Naive thymus-derived CD4-positive, alpha-beta T cell (primary cell): Measurements from ENCODE around the gene GSTM4. TPM values are rescaled to one million over a fixed set of nuclear protein-coding genes. Genes with fewer than 3 reads are reported as not detected.

ENCODE experiments used
- ATAC-seq: fragments of 150-1000 bp; cut with Tn5 transposase; 2 replicates; pipeline ENCODE4 v1.10.0; 2021; ENCODE audit warnings: mild to moderate bottlenecking, moderate library complexity
- CTCF ChIA-PET: fragments of 350-600 bp; sonication (Branson Sonifier 250); formaldehyde crosslinking; loops from one replicate; lab custom pipeline; 2021; ENCODE audit warnings: antibody characterized with exemption; lab: Charles Lee
- POLR2A ChIA-PET: fragments of 350-600 bp; sonication (Branson Sonifier 250); formaldehyde crosslinking; loops from one replicate; lab custom pipeline; 2021; ENCODE audit warnings: antibody characterized with exemption, inconsistent platforms; lab: Charles Lee
- DNase-seq, 9 donors: peaks; one replicate each; pipeline versions ENCODE4 v3.0.0 to v3.0.0-alpha.2; 2020 to 2022; ENCODE audit warnings: mixed read lengths in 1 of 9
- H3K27ac ChIP-seq: one replicate; pipeline ENCODE4 v1.7.0; 2013; ENCODE audit warnings: mild to moderate bottlenecking, low read depth, low read length, moderate library complexity
- H3K27me3 ChIP-seq, 2 donors: one replicate each; pipeline ENCODE4 v1.7.0; 2013; ENCODE audit warnings: low read length in 2 of 2, mild to moderate bottlenecking in 2 of 2, moderate library complexity in 2 of 2; ENCODE audit not compliant: control insufficient read depth in 2 of 2, insufficient read depth in 2 of 2
- H3K36me3 ChIP-seq, 3 experiments: 1 replicate in 2 of 3; 2 replicates in 1 of 3; pipeline ENCODE4 v1.7.0; 2013; ENCODE audit warnings: low read length in 3 of 3, mild to moderate bottlenecking in 3 of 3, moderate library complexity in 1 of 3; ENCODE audit not compliant: insufficient read depth in 3 of 3, control insufficient read depth in 2 of 3
- H3K4me1 ChIP-seq, 2 donors: one replicate each; pipeline ENCODE4 v1.7.0; 2013; ENCODE audit warnings: low read length in 2 of 2, mild to moderate bottlenecking in 2 of 2, moderate library complexity in 1 of 2; ENCODE audit not compliant: control insufficient read depth in 2 of 2, insufficient read depth in 2 of 2
- H3K4me3 ChIP-seq: 2 replicates; pipeline ENCODE4 v1.7.0; 2013; ENCODE audit warnings: mild to moderate bottlenecking, low read length
- H3K9me3 ChIP-seq, 3 experiments: 1 replicate in 2 of 3; 2 replicates in 1 of 3; pipeline ENCODE4 v1.7.0; 2013; ENCODE audit warnings: low read length in 3 of 3; ENCODE audit not compliant: control insufficient read depth in 2 of 3
- H3K27ac Mint-ChIP-seq, 9 donors: one replicate each; pipeline ENCODE4 v1.8.0; 2020 to 2022; ENCODE audit warnings: mixed read lengths in 9 of 9, mild to moderate bottlenecking in 8 of 9, moderate library complexity in 5 of 9, inconsistent platforms in 2 of 9
- H3K27me3 Mint-ChIP-seq, 5 donors: one replicate each; pipeline ENCODE4 v1.8.0; 2021 to 2022; ENCODE audit warnings: mixed read lengths in 5 of 5, mild to moderate bottlenecking in 1 of 5
- H3K36me3 Mint-ChIP-seq, 5 donors: one replicate each; pipeline ENCODE4 v1.8.0; 2020 to 2022; ENCODE audit warnings: mixed read lengths in 5 of 5, mild to moderate bottlenecking in 3 of 5, inconsistent platforms in 1 of 5
- H3K4me1 Mint-ChIP-seq, 7 donors: one replicate each; pipeline ENCODE4 v1.8.0; 2020 to 2022; ENCODE audit warnings: mixed read lengths in 7 of 7, mild to moderate bottlenecking in 3 of 7, inconsistent platforms in 1 of 7
- H3K4me3 Mint-ChIP-seq, 10 donors: one replicate each; pipeline ENCODE4 v1.8.0; 2020 to 2022; ENCODE audit warnings: mild to moderate bottlenecking in 10 of 10, mixed read lengths in 10 of 10, moderate library complexity in 6 of 10, inconsistent platforms in 2 of 10
- H3K9me3 Mint-ChIP-seq, 11 donors: one replicate each; pipeline ENCODE4 v1.8.0; 2020 to 2022; ENCODE audit warnings: mixed read lengths in 11 of 11, mild to moderate bottlenecking in 4 of 11, inconsistent platforms in 1 of 11, moderate library complexity in 1 of 11
- intact Hi-C, 2 donors: fragments of 100-400 bp; cut with micrococcal nuclease; formaldehyde crosslinking; loops; one replicate each; pipeline ENCODE4 v1.15.1; 2023
- polyA plus RNA-seq, 2 donors: library from polyadenylated mRNA; unstranded; fragments of 300-500 nt; fragmentation: Illumina TruSeq; gene quantifications; one replicate each; pipeline ENCODE4 v1.2.3, GENCODE V29; 2021
- total RNA-seq, 6 experiments: library from RNA in 5 of 6; stranded (reverse) in 5 of 6; gene quantifications; 1 replicate in 5 of 6; 2 replicates in 1 of 6; pipeline ENCODE4 v1.2.3 and lab custom pipeline; 2021 to 2026

GSTM4 gene
- total and polyA plus RNA-seq, 7 experiments from 2014 or later, result 3.1 to 28.4 (median 15.4) TPM

DNA sequence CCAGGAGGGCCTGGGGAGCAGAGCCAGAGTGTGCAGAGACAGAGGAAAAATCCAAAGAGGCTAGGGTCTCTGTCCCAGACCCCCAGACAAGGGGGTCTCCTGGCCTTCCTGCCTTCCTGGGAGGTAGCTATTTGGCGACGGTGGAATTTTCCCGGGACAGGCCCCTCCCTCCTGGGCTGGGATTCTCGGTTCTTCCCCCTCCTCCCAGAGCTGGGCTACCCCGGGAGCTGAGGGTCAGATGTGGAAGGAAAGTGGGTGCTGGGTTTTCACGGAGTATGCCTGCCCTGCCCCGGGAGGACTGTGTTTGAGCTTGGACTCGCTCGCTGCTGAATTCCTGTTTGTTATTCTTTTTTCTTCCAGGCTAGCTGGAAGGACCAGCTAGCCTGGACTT is 35.5 kb upstream of the GSTM4 start:
- H3K27me3 Mint-ChIP-seq, result no peaks in the 10 kb centered on the region
- peak overlapping the region; percentile 90 to 98 (median 94) for H3K4me3 Mint-ChIP-seq
- peaks cover 0 to 4% (median 0%) of the 10 kb centered on the region in 5 donors for H3K36me3 Mint-ChIP-seq
- H3K4me1 ChIP-seq, result peaks cover 14 to 43% of the 10 kb centered on the region in 2 donors
- H3K27ac Mint-ChIP-seq, result peak overlapping the region; percentile 92 to 98 (median 96)
- DNase-seq (no peak), ATAC-seq (no peak)
- H3K9me3 ChIP-seq, result no peaks in the 10 kb centered on the region
- H3K4me1 Mint-ChIP-seq, result peaks cover 49 to 76% (median 70%) of the 10 kb centered on the region in 7 donors
- H3K9me3 Mint-ChIP-seq, result no peaks in the 10 kb centered on the region
- intact Hi-C loops, result loop anchor here (1.0 to 5.0 kb wide), 9 partner anchors 72 to 408 kb away; partner anchors contain the start of genes AHCYL1 (in 1 of the 2), ATXN7L2 (in 1 of the 2), CSF1 (in 1 of the 2) and CYB561D1 (in 1 of the 2)
- POLR2A ChIA-PET, result interaction anchor here (0.6 to 3.4 kb wide), 6 partner anchors 10 to 530 kb away, joined by 4 to 52 read pairs (median 4); partner anchors contain the start of genes ATXN7L2 and GNAI3
- peak overlapping the region; percentile 78 for H3K4me3 ChIP-seq
- no peaks in the 10 kb centered on the region for H3K27me3 ChIP-seq
- H3K36me3 ChIP-seq, result peaks cover 0 to 5% (median 0%) of the 10 kb centered on the region in 3 experiments
- CTCF ChIA-PET, result interaction anchor here (0.6 to 1.6 kb wide), 5 partner anchors 10 to 130 kb away, joined by 3 to 9 read pairs (median 3); partner anchors contain the start of gene CYB561D1
- peak overlapping the region; percentile 90 for H3K27ac ChIP-seq

DNA sequence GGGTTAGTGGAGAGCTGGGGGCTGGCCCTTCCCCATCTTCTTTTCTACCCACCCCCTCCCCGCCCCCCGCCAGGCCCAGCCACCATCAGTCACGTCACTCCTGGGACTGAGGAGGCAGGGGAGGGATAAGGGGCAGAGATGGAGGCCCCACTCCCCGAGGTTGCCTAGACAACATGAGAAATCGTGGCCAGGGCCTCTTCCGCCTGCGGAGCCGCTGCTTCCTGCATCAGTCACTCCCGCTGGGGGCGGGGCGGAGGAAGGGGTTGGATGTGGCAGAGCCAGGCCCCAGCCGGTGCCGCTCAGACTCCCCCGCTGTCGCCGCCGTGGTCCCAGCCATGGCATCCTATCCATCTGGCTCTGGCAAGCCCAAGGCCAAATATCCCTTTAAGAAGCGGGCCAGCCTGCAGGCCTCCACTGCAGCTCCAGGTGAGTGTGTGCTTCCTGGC is 35.0 kb upstream of the GSTM4 start:
- H3K4me3 Mint-ChIP-seq, result peak overlapping the region; percentile 90 to 98 (median 94)
- H3K36me3 ChIP-seq, result peaks cover 0 to 9% (median 0%) of the 10 kb centered on the region in 3 experiments
- peaks cover 14 to 43% of the 10 kb centered on the region in 2 donors for H3K4me1 ChIP-seq
- peak; percentile 90 for ATAC-seq
- peak; percentile 92 to 98 (median 95) for DNase-seq
- H3K4me1 Mint-ChIP-seq, result peaks cover 52 to 79% (median 68%) of the 10 kb centered on the region in 7 donors
- intact Hi-C loops, result loop anchor here (1.0 to 5.0 kb wide), 9 partner anchors 73 to 408 kb away; partner anchors contain the start of genes AHCYL1 (in 2 of the 2), GNAI3 (in 2 of the 2), ATXN7L2 (in 1 of the 2) and CSF1 (in 1 of the 2)
- peak overlapping the region; percentile 78 for H3K4me3 ChIP-seq
- no peaks in the 10 kb centered on the region for H3K27me3 ChIP-seq
- H3K36me3 Mint-ChIP-seq, result peaks cover 0 to 4% (median 0%) of the 10 kb centered on the region in 5 donors
- peak overlapping the region; percentile 90 for H3K27ac ChIP-seq
- no peaks in the 10 kb centered on the region for H3K27me3 Mint-ChIP-seq
- no peaks in the 10 kb centered on the region for H3K9me3 ChIP-seq
- ChIA-PET CTCF (interaction anchor here (0.9 to 1.6 kb wide), 4 partner anchors 10 to 130 kb away, joined by 3 to 9 read pairs (median 4); partner anchors contain the start of gene CYB561D1), POLR2A (interaction anchor here (1.1 to 3.4 kb wide), 5 partner anchors 10 to 137 kb away, joined by 4 to 52 read pairs (median 4); partner anchors contain the start of genes ATXN7L2 and GNAI3)
- peak overlapping the region; percentile 92 to 98 (median 96) for H3K27ac Mint-ChIP-seq
- H3K9me3 Mint-ChIP-seq, result no peaks in the 10 kb centered on the region

DNA sequence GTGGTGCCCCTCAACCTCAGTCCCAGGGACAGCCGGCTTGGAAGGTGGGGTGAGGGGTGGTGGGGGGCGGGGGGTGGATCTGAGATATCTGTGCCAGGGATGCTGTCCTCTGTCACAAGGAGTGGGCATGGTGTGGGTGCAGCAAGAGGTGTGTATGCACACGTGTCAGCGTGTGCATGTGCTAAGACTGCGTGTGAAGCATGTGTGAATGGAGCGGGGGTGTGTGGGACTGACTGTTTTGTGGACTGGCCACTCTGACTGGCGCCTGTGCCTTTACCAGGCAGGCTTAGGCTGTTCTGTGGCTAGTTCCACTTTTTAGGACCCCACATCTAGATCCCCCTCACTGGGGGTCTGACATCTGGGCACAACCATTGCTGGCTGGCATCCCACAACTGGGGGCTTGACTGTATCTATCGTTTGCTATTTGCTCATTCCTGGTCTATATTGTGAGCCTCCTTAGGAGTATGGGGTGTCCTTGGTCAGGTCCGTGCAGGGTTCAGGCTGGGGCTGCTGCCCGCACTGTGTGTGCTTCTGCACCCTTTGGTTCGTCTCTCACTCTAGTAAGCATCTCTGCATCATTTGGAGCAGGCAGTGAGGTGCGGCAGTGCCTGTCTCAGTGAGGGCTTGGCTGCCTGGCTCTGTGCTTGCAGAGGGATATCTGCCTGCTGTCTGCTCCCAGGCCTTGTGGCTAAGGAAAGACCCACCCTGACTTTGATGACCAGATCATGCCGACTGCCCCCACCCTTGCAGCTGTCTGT is 34.3 kb upstream of the GSTM4 start:
- Histone ChIP-seq H3K27ac (peak overlapping the region; percentile 90), H3K4me3 (peak overlapping the region; percentile 78), H3K9me3 (no peaks in the 10 kb centered on the region), H3K27me3 (no peaks in the 10 kb centered on the region), H3K36me3 (peaks cover 0 to 16% (median 0%) of the 10 kb centered on the region in 3 experiments), H3K4me1 (peaks cover 14 to 43% of the 10 kb centered on the region in 2 donors)
- Mint-ChIP-seq H3K4me3 (peak overlapping the region; percentile 90 to 98 (median 94)), H3K27me3 (no peaks in the 10 kb centered on the region), H3K4me1 (peaks cover 47 to 74% (median 61%) of the 10 kb centered on the region in 7 donors), H3K27ac (peak overlapping the region; percentile 92 to 98 (median 96)), H3K9me3 (no peaks in the 10 kb centered on the region), H3K36me3 (peaks cover 0 to 8% (median 0%) of the 10 kb centered on the region in 5 donors)
- CTCF ChIA-PET, result interaction anchor here (1.3 to 3.2 kb wide), 2 partner anchors 18 to 78 kb away, joined by 3 to 23 read pairs; no protein-coding TSS in a partner anchor
- POLR2A ChIA-PET, result interaction anchor here (1.0 to 3.4 kb wide), 2 partner anchors 14 to 73 kb away, joined by 3 to 52 read pairs; partner anchors contain the start of gene GNAI3
- ATAC-seq, result no peak
- DNase-seq, result no peak
- intact Hi-C loops, result loop anchor here (1.0 to 5.0 kb wide), 8 partner anchors 73 to 409 kb away; partner anchors contain the start of genes AHCYL1 (in 1 of the 2), ATXN7L2 (in 1 of the 2), CSF1 (in 1 of the 2) and CYB561D1 (in 1 of the 2)

DNA sequence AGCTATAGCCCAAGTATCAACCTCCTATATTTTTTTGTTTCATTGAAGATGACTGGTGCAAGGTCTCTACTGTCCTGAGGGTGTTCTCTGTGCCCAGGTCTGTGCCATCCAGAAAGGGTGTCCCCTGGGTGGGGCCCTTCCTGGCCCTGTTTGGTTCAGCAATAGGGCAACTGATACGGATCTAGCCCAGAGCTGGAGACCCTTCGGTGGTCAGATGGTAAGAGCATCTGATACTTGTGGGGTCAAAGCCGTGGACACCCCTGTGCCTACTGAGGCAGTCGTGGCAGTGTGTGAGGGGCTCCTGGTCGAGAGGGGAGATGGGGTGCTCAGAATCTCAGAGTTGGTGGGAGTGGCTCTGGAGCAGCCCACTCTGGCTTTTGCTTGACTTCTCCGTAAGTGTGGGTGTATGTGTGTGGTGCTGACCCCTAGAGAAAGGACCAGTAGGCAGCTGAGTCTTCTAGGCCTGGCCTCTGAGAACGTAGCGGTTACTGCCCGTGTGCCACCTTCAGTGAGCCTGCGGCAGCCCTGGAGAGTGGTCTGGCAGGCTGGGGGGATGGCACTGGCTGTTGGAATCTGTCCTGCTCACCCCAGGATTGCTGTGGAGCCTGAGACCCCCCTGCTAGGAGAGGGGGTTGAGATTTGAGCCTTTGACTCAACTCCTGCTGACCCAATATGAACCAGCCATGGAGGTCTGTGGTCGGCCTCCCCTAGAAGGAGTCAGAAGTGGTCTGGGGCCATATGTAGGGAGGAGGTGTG is 33.6 kb upstream of the GSTM4 start:
- intact Hi-C loops, result loop anchor here in 1 of 2 donors (5.0 kb wide), 1 partner anchor 290 kb away; the partner anchor contains the start of gene CSF1
- ChIA-PET CTCF (interaction anchor here (1.3 to 3.2 kb wide), 2 partner anchors 17 to 78 kb away, joined by 3 to 23 read pairs; no protein-coding TSS in a partner anchor), POLR2A (interaction anchor here (1.0 to 3.4 kb wide), 4 partner anchors 13 to 76 kb away, joined by 3 to 52 read pairs (median 10); partner anchors contain the start of gene GNAI3)
- Mint-ChIP-seq H3K27me3 (no peaks in the 10 kb centered on the region), H3K36me3 (peaks cover 0 to 8% (median 0%) of the 10 kb centered on the region in 5 donors), H3K27ac (peak overlapping the region; percentile 92 to 98 (median 96)), H3K4me1 (peaks cover 43 to 67% (median 55%) of the 10 kb centered on the region in 7 donors), H3K4me3 (peak overlapping the region; percentile 90 to 98 (median 94)), H3K9me3 (no peaks in the 10 kb centered on the region)
- no peak for ATAC-seq
- H3K4me1 ChIP-seq, result peaks cover 14 to 43% of the 10 kb centered on the region in 2 donors
- no peaks in the 10 kb centered on the region for H3K27me3 ChIP-seq
- H3K4me3 ChIP-seq, result peak overlapping the region; percentile 78
- peak overlapping the region; percentile 90 for H3K27ac ChIP-seq
- DNase-seq, result no peak
- no peaks in the 10 kb centered on the region for H3K9me3 ChIP-seq
- peaks cover 0 to 24% (median under 1%) of the 10 kb centered on the region in 3 experiments for H3K36me3 ChIP-seq

DNA sequence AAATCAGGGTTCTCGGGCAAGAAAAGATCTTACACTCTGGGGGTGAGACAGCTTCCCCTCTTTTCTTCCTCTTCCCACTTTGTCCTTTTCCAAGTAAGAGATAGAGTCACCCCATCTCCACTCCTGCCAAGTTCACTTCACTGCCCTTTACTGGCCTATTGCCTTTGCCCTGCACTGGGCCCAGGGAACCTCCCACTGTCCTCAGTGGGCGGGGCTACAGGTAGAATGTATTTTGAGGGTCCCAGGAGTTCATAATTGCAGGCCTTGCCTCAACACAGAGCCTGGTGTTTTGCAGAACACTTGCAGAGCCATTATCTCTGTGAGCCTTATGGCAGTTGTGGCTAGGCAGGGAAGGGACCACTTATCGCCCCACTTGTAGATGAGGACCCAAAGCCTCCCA is 33.0 kb upstream of the GSTM4 start:
- Mint-ChIP-seq H3K4me3 (peak overlapping the region; percentile 90 to 98 (median 94)), H3K27me3 (no peaks in the 10 kb centered on the region), H3K27ac (peak overlapping the region; percentile 70 to 98 (median 96)), H3K9me3 (no peaks in the 10 kb centered on the region), H3K36me3 (peaks cover 0 to 10% (median 0%) of the 10 kb centered on the region in 5 donors), H3K4me1 (peaks cover 40 to 64% (median 54%) of the 10 kb centered on the region in 7 donors)
- no peaks in the 10 kb centered on the region for H3K9me3 ChIP-seq
- ChIA-PET POLR2A (interaction anchor here (1.0 to 2.2 kb wide), 3 partner anchors 13 to 77 kb away, joined by 3 to 16 read pairs (median 3); partner anchors contain the start of gene GNAI3), CTCF (interaction anchor here (1.3 to 3.2 kb wide), 2 partner anchors 16 to 79 kb away, joined by 3 to 23 read pairs; no protein-coding TSS in a partner anchor)
- no peaks in the 10 kb centered on the region for H3K27me3 ChIP-seq
- peak overlapping the region; percentile 90 for H3K27ac ChIP-seq
- H3K4me3 ChIP-seq, result peak overlapping the region; percentile 78
- H3K4me1 ChIP-seq, result peaks cover 14 to 43% of the 10 kb centered on the region in 2 donors
- ATAC-seq (no peak), DNase-seq (no peak)
- H3K36me3 ChIP-seq, result peaks cover 0 to 30% (median 6%) of the 10 kb centered on the region in 3 experiments
- intact Hi-C loops, result loop anchor here in 1 of 2 donors (5.0 kb wide), 1 partner anchor 289 kb away; the partner anchor contains the start of gene CSF1
